Body of pancreas (tissue), 4 donors: ENCODE data around the gene OLFML3. TPM values are rescaled to one million over a fixed set of nuclear protein-coding genes. Genes with fewer than 3 reads are reported as not detected.

Experiments
- ATAC-seq: fragments of 150-250 bp; one replicate; pipeline ENCODE4 v1.9.1; 2016
- DNase-seq, 4 donors: peaks; one replicate each; pipeline ENCODE4 v3.0.0-alpha.2; 2019
- H3K27ac ChIP-seq, 4 donors: fragments of 200-600 bp; sonication (generic); 1 replicate in 3 of 4; 2 replicates in 1 of 4; pipeline versions ENCODE4 v1.5.1 to v1.6.1; 2016 to 2019; ENCODE audit warnings: mild to moderate bottlenecking in 1 of 4, mixed read lengths in 1 of 4, moderate library complexity in 1 of 4
- H3K27me3 ChIP-seq, 2 donors: fragments of 200-600 bp; sonication (generic); one replicate each; pipeline ENCODE4 v1.6.0; 2016; ENCODE audit warnings: mild to moderate bottlenecking in 1 of 2
- H3K36me3 ChIP-seq, 2 donors: fragments of 200-600 bp; sonication (generic); replicated peaks in 1 of 2; 2 replicates each; pipeline ENCODE4 v1.5.1; 2016; ENCODE audit warnings: low read depth in 2 of 2; ENCODE audit not compliant: insufficient read depth in 1 of 2
- H3K4me1 ChIP-seq: fragments of 200-600 bp; sonication (generic); one replicate; pipeline ENCODE4 v1.6.0; 2016
- H3K4me3 ChIP-seq, 2 donors: fragments of 200-600 bp; sonication (generic); 1 replicate in 1 of 2; 2 replicates in 1 of 2; pipeline ENCODE4 v1.5.1; 2016 to 2019
- H3K9me3 ChIP-seq, 3 donors: fragments of 200-600 bp; sonication (generic); 1 replicate in 2 of 3; 2 replicates in 1 of 3; pipeline ENCODE4 v1.5.1; 2016
- POLR2A ChIP-seq, 3 donors: fragments of 450-650 bp; IDR thresholded peaks; one replicate each; pipeline ENCODE4 v1.6.1; 2016; ENCODE audit warnings: antibody characterized with exemption in 3 of 3, mild to moderate bottlenecking in 2 of 3
- WGBS, 2 donors: methylation state at CpG; one replicate each; pipeline ENCODE4 v1.1.5; 2017; 5-methylcytosine and 5-hydroxymethylcytosine counted together
- intact Hi-C: fragments of 100-400 bp; cut with DNase I; formaldehyde crosslinking; loops from one replicate; pipeline ENCODE4 v1.15.1; 2023
- total RNA-seq, 2 donors: library from RNA; depleted of rRNA; stranded (reverse); fragments of >200 nt; gene quantifications; one replicate each; pipeline ENCODE4 v1.1.0, GENCODE V29; 2016
- TF ChIP-seq, protein P1 (sequence below), 7 experiments: fragments of 450-650 bp in 4 of 7; fragments of 200-600 bp in 3 of 7; sonication (generic) in 3 of 7; IDR thresholded peaks; one replicate each; pipeline ENCODE4 v1.5.1; 2016 to 2019; ENCODE audit warnings: antibody characterized with exemption in 7 of 7

The OLFML3 gene
- total RNA-seq, 2 donors from 2014 or later: 9.9 to 30.7 TPM

DNA sequence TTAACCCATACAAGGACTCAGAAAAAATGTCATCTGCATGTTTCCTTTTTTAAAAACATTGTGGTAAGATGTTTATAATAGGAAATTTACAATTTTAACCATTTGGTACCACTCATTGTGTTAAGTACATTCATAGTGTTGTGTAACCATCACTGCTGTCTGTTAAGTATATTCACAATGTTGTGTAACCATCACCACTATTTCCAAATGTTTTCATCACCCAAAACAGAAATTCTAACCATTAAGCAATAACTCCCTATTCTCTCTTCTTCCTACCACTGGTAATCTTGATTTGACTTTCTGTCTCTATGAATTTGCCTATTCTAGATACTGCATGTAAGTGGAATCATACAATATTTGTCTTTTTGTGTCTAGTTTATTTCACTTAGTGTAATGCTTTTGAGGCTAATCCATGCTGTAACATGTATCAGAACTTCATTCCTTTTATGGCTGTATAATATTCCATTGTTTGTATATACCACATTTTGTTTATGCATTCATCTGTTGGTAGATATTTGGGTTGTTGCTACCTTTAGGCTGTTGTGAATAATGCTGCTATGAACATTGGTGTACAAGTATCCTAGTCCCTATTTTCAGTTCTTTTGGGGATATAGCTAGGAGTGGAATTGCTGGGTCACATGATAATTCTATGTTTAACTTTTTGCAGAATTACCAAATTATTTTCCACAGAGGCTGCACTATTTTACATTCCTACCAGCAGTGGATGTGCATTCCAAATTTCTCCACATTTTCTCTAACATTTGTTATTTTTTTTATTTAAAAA is 36.1 kb upstream of the OLFML3 start:
- intact Hi-C loops: no loop called here
- peaks cover 37% of the 10 kb centered on the region for H3K4me1 ChIP-seq
- no peaks in the 10 kb centered on the region for H3K9me3 ChIP-seq
- H3K4me3 ChIP-seq: no peak overlapping the region
- no peaks in the 10 kb centered on the region for H3K27me3 ChIP-seq
- no peaks in the 10 kb centered on the region for H3K36me3 ChIP-seq
- ATAC-seq: no peak
- no peak overlapping the region for H3K27ac ChIP-seq
- no peak for TF ChIP-seq POLR2A (IDR thresholded peaks at IDR 0.05)
- TF ChIP-seq, protein P1, sequence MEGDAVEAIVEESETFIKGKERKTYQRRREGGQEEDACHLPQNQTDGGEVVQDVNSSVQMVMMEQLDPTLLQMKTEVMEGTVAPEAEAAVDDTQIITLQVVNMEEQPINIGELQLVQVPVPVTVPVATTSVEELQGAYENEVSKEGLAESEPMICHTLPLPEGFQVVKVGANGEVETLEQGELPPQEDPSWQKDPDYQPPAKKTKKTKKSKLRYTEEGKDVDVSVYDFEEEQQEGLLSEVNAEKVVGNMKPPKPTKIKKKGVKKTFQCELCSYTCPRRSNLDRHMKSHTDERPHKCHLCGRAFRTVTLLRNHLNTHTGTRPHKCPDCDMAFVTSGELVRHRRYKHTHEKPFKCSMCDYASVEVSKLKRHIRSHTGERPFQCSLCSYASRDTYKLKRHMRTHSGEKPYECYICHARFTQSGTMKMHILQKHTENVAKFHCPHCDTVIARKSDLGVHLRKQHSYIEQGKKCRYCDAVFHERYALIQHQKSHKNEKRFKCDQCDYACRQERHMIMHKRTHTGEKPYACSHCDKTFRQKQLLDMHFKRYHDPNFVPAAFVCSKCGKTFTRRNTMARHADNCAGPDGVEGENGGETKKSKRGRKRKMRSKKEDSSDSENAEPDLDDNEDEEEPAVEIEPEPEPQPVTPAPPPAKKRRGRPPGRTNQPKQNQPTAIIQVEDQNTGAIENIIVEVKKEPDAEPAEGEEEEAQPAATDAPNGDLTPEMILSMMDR (IDR thresholded peaks at IDR 0.05): no peak
- no peak for DNase-seq

DNA sequence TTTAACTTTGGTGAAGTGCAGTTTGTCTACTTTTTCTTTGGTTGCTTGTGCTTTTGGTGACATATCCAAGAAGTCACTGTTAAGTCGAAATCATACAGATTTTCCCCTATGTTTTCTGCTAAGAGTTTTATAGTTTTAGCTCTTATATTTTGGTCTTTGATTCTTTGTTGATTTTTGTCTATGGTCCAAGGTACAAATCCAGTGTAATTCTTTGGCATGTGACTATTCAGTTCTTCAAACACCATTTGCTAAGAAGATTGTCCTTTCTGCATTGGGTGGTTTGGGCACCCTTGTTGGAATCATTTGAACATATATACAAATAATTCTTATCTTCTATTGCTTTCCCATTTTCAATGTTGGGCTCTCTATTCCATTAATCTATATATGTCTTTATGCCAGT is 33.9 kb upstream of the OLFML3 start:
- Histone ChIP-seq H3K27me3 (no peaks in the 10 kb centered on the region), H3K36me3 (no peaks in the 10 kb centered on the region), H3K27ac (no peak overlapping the region), H3K4me1 (peaks cover 45% of the 10 kb centered on the region), H3K4me3 (no peak overlapping the region), H3K9me3 (no peaks in the 10 kb centered on the region)
- intact Hi-C loops: no loop called here
- 97% methylated on average over 1 of the region's 1 CpG for WGBS, 2 donors
- ATAC-seq (no peak), DNase-seq (no peak)
- TF ChIP-seq, protein P1 (IDR thresholded peaks at IDR 0.05): no peak
- no peak for TF ChIP-seq POLR2A (IDR thresholded peaks at IDR 0.05)

DNA sequence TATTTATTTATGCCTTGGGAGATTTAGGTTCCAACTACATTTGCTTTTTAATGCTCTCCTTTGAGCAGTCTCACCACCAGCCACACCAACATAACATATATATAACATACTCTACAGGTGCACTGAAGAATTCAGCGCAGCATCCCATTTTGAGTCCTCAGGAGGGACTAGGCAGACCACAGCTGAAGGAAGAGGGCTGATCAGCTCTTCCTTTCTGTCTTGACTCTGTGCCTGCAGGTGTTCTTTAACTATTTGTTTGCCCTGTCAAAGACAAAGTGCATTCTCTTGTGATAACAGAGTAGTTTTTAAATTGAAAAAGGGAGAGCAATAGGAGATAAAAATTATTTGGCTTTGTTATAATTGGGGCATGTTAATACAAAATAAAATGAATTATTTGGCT is 33.2 kb upstream of the OLFML3 start:
- no peaks in the 10 kb centered on the region for H3K27me3 ChIP-seq
- H3K36me3 ChIP-seq: no peaks in the 10 kb centered on the region
- intact Hi-C loops: no loop called here
- DNase-seq (no peak), ATAC-seq (no peak)
- no peaks in the 10 kb centered on the region for H3K9me3 ChIP-seq
- H3K4me3 ChIP-seq: no peak overlapping the region
- H3K4me1 ChIP-seq: peaks cover 45% of the 10 kb centered on the region
- no peak overlapping the region for H3K27ac ChIP-seq
- no peak for TF ChIP-seq POLR2A (IDR thresholded peaks at IDR 0.05)
- TF ChIP-seq, protein P1 (IDR thresholded peaks at IDR 0.05): no peak
- 73 to 76% methylated on average over 1 of the region's 1 CpG for WGBS, 2 donors

DNA sequence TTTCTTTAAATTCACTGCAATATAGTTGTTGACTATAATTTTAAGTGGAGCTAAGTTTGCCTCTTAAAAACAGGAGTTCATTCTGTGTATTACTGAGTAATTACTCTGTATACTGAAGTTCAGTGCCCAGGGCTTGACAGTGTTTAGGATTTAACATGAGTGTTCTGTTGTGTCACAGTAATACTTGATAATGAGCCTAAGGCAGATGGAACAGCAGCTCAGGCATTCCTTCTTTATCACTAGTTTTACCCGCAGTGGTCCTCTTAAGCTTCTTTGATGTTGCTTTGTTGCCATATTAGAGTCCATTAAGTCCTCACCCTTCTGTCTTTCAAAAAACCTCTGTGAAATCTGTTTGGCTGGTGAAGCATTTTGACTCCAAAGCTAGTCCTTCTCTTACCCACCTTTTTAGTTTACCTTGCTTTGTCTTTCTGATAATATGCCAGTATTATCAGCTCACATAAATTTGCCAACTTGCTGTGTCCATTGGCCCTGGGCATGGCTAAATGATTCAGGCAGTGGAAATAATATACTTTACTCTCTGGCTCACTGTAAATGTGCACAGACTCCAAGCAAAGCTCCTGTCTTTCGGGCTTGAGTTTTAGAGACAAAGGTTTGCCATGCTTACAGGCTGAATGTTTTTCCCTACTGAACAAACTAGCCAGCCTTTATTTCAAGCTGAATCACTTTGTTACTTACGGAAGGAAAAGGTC is 32.4 kb upstream of the OLFML3 start:
- peak overlapping the region in 2 of 4 donors; percentile 39 to 60 for H3K27ac ChIP-seq
- WGBS, 2 donors: 34 to 42% methylated on average over 3 of the region's 3 CpGs
- H3K4me3 ChIP-seq: no peak overlapping the region
- ATAC-seq (no peak), DNase-seq (no peak)
- H3K27me3 ChIP-seq: no peaks in the 10 kb centered on the region
- intact Hi-C loops: no loop called here
- TF ChIP-seq, protein P1 (IDR thresholded peaks at IDR 0.05): no peak
- TF ChIP-seq POLR2A (IDR thresholded peaks at IDR 0.05): no peak
- no peaks in the 10 kb centered on the region for H3K36me3 ChIP-seq
- no peaks in the 10 kb centered on the region for H3K9me3 ChIP-seq
- peaks cover 49% of the 10 kb centered on the region for H3K4me1 ChIP-seq
